ENCODE measurements around the gene SPAG8.

The SPAG8 gene

GRCh38 chr9:35836595-35836994 is 24.5 kb upstream of the SPAG8 start:
- H3K4me3 ChIP-seq (ENCODE audit: insufficient read depth, low read depth, low read length) = no peak overlapping the region
- 95 to 96% methylated on average over 5 of the region's 5 CpGs for WGBS, 2 experiments
- no peak overlapping the region for H3K27ac ChIP-seq (ENCODE audit: insufficient read depth, low read depth, low read length, poor library complexity, severe bottlenecking)
- H3K4me1 ChIP-seq (ENCODE audit: control insufficient read depth, insufficient read depth, low read length) = no peaks in the 10 kb centered on the region
- H3K9me3 ChIP-seq (ENCODE audit: control insufficient read depth, low read length) = no peaks in the 10 kb centered on the region
- no peaks in the 10 kb centered on the region for H3K36me3 ChIP-seq (ENCODE audit: control insufficient read depth, insufficient read depth, low read length)
- H3K27me3 ChIP-seq (ENCODE audit: control insufficient read depth, insufficient read depth, low read length, poor library complexity, severe bottlenecking) = no peaks in the 10 kb centered on the region

- no peaks in the 10 kb centered on the region for H3K36me3 ChIP-seq (ENCODE audit: control insufficient read depth, insufficient read depth, low read length)
- no peak overlapping the region for H3K4me3 ChIP-seq (ENCODE audit: insufficient read depth, low read depth, low read length)
- H3K27me3 ChIP-seq (ENCODE audit: control insufficient read depth, insufficient read depth, low read length, poor library complexity, severe bottlenecking) = no peaks in the 10 kb centered on the region
- 92 to 93% methylated on average over 2 of the region's 2 CpGs for WGBS, 2 experiments
- no peaks in the 10 kb centered on the region for H3K4me1 ChIP-seq (ENCODE audit: control insufficient read depth, insufficient read depth, low read length)
- H3K27ac ChIP-seq (ENCODE audit: insufficient read depth, low read depth, low read length, poor library complexity, severe bottlenecking) = no peak overlapping the region
- no peaks in the 10 kb centered on the region for H3K9me3 ChIP-seq (ENCODE audit: control insufficient read depth, low read length)
These were observed 23.7 kb upstream of the SPAG8 start for GRCh38 chr9:35835766-35836165.

- WGBS, 2 experiments = 86 to 89% methylated on average over 3 of the region's 3 CpGs
- Histone ChIP-seq H3K27ac (ENCODE audit: insufficient read depth, low read depth, low read length, poor library complexity, severe bottlenecking) (no peak overlapping the region), H3K4me1 (ENCODE audit: control insufficient read depth, insufficient read depth, low read length) (no peaks in the 10 kb centered on the region), H3K36me3 (ENCODE audit: control insufficient read depth, insufficient read depth, low read length) (no peaks in the 10 kb centered on the region), H3K27me3 (ENCODE audit: control insufficient read depth, insufficient read depth, low read length, poor library complexity, severe bottlenecking) (no peaks in the 10 kb centered on the region), H3K4me3 (ENCODE audit: insufficient read depth, low read depth, low read length) (no peak overlapping the region), H3K9me3 (ENCODE audit: control insufficient read depth, low read length) (no peaks in the 10 kb centered on the region)
These were observed 23.2 kb upstream of the SPAG8 start for GRCh38 chr9:35835216-35835632.

GRCh38 chr9:35834260-35835215 is 22.5 kb upstream of the SPAG8 start:
- no peaks in the 10 kb centered on the region for H3K9me3 ChIP-seq (ENCODE audit: control insufficient read depth, low read length)
- WGBS, 2 experiments = 92% methylated on average over 14 of the region's 14 CpGs
- H3K4me3 ChIP-seq (ENCODE audit: insufficient read depth, low read depth, low read length) = no peak overlapping the region
- no peaks in the 10 kb centered on the region for H3K27me3 ChIP-seq (ENCODE audit: control insufficient read depth, insufficient read depth, low read length, poor library complexity, severe bottlenecking)
- no peak overlapping the region for H3K27ac ChIP-seq (ENCODE audit: insufficient read depth, low read depth, low read length, poor library complexity, severe bottlenecking)
- no peaks in the 10 kb centered on the region for H3K36me3 ChIP-seq (ENCODE audit: control insufficient read depth, insufficient read depth, low read length)
- H3K4me1 ChIP-seq (ENCODE audit: control insufficient read depth, insufficient read depth, low read length) = peaks cover 6% of the 10 kb centered on the region

- no peak overlapping the region for H3K4me3 ChIP-seq (ENCODE audit: insufficient read depth, low read depth, low read length)
- WGBS, 2 experiments = 88 to 94% methylated on average over 5 of the region's 5 CpGs
- H3K27ac ChIP-seq (ENCODE audit: insufficient read depth, low read depth, low read length, poor library complexity, severe bottlenecking) = no peak overlapping the region
These were observed 20.8 kb upstream of the SPAG8 start for GRCh38 chr9:35832814-35833213.

GRCh38 chr9:35831040-35831439 is 19.0 kb upstream of the SPAG8 start:
- Histone ChIP-seq H3K4me1 (ENCODE audit: control insufficient read depth, insufficient read depth, low read length) (peaks cover 10% of the 10 kb centered on the region), H3K36me3 (ENCODE audit: control insufficient read depth, insufficient read depth, low read length) (no peaks in the 10 kb centered on the region), H3K27ac (ENCODE audit: insufficient read depth, low read depth, low read length, poor library complexity, severe bottlenecking) (no peak overlapping the region), H3K4me3 (ENCODE audit: insufficient read depth, low read depth, low read length) (no peak overlapping the region), H3K9me3 (ENCODE audit: control insufficient read depth, low read length) (no peaks in the 10 kb centered on the region), H3K27me3 (ENCODE audit: control insufficient read depth, insufficient read depth, low read length, poor library complexity, severe bottlenecking) (no peaks in the 10 kb centered on the region)
- WGBS, 2 experiments = 90 to 94% methylated on average over 4 of the region's 4 CpGs

More at GRCh38 chr9:35832814-35833213, 20.8 kb upstream of the SPAG8 start:
- H3K4me1 ChIP-seq (ENCODE audit: control insufficient read depth, insufficient read depth, low read length) = peaks cover 10% of the 10 kb centered on the region
- H3K27me3 ChIP-seq (ENCODE audit: control insufficient read depth, insufficient read depth, low read length, poor library complexity, severe bottlenecking) = no peaks in the 10 kb centered on the region
- no peaks in the 10 kb centered on the region for H3K36me3 ChIP-seq (ENCODE audit: control insufficient read depth, insufficient read depth, low read length)
- H3K9me3 ChIP-seq (ENCODE audit: control insufficient read depth, low read length) = no peaks in the 10 kb centered on the region

GRCh38 chr9:35829764-35830096 is 17.7 kb upstream of the SPAG8 start:
- 41 to 51% methylated on average over 2 of the region's 2 CpGs for WGBS, 2 experiments

DNA sequence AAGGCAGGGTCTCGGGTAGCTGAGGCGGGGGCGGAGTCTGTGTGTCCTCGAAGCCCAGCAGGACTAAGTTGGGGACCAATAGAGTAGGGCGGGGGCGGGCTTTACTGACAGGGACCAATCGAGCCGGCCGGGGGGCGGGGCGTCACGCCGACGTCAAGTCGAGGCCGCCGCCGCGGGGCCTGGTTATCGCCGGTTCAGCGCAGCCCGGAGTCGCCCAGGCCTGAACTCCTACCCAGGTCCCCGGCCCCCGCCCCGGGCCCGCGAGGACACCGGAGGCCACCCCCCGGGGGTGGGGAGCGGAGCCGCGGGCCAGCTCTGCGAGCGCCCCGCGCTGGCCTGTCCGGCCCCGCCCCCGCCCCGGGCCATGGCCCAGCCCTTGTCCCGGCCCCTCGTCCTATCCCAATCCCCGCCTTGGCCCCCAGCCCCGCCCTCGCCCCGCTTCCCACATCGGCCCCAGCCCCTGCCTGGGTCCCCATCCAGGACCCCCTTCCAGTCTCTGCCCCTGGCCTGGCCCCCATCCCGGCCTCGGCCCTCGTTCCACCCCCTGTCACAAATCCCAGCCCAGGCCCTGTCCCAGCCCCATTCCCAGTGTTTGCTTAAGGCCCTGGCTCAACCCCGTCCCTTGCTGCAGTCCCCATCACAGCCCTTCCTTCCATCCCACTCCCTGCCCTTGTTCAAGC is 17.2 kb upstream of the SPAG8 start, which contains the start of gene TMEM8B:
TMEM8B (plus strand) TSS at position 145 of the 680 bp plus-strand sequence; CDS start at position 365, 220 bp downstream.
- no peaks in the 10 kb centered on the region for H3K9me3 ChIP-seq (ENCODE audit: control insufficient read depth, low read length)
- peak within 1 kb of the TSS; percentile 63 for H3K4me3 ChIP-seq (ENCODE audit: insufficient read depth, low read depth, low read length)
- peaks cover 10% of the 10 kb centered on the region for H3K4me1 ChIP-seq (ENCODE audit: control insufficient read depth, insufficient read depth, low read length)
- WGBS, 2 experiments = 0 to 1% methylated on average over 53 of the region's 53 CpGs
- H3K27me3 ChIP-seq (ENCODE audit: control insufficient read depth, insufficient read depth, low read length, poor library complexity, severe bottlenecking) = no peaks in the 10 kb centered on the region
- no peaks in the 10 kb centered on the region for H3K36me3 ChIP-seq (ENCODE audit: control insufficient read depth, insufficient read depth, low read length)
- H3K27ac ChIP-seq (ENCODE audit: insufficient read depth, low read depth, low read length, poor library complexity, severe bottlenecking) = peak within 1 kb of the TSS; percentile 68

More at GRCh38 chr9:35829764-35830096, 17.7 kb upstream of the SPAG8 start:
- Histone ChIP-seq H3K36me3 (ENCODE audit: control insufficient read depth, insufficient read depth, low read length) (no peaks in the 10 kb centered on the region), H3K27ac (ENCODE audit: insufficient read depth, low read depth, low read length, poor library complexity, severe bottlenecking) (no peak overlapping the region), H3K4me1 (ENCODE audit: control insufficient read depth, insufficient read depth, low read length) (peaks cover 10% of the 10 kb centered on the region), H3K27me3 (ENCODE audit: control insufficient read depth, insufficient read depth, low read length, poor library complexity, severe bottlenecking) (no peaks in the 10 kb centered on the region), H3K9me3 (ENCODE audit: control insufficient read depth, low read length) (no peaks in the 10 kb centered on the region), H3K4me3 (ENCODE audit: insufficient read depth, low read depth, low read length) (peak overlapping the region; percentile 63)

DNA sequence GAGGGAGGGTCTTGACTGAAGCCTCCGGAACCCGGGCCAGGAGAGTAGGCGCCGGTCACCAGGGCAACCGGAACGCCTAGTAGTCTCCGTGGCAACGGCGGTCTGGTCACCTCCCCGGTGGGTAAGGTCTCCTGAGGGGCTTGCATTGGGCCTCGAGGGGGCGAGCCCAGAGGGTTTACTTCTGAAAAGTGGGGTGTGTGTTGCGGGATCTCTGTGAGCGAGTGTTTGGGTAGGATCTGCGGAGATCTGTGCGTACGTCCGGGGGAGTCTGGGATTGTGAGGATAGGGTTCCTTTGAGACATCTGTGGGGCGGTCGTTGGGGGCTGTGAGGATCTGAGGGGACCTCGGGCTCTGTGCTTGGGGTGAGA is 16.6 kb upstream of the SPAG8 start, which contains the start of gene FAM221B:
FAM221B (minus strand) TSS at position 17 of the 368 bp plus-strand sequence. CDS start 2,571 bp downstream, outside the sequence.
- peaks cover 10% of the 10 kb centered on the region for H3K4me1 ChIP-seq (ENCODE audit: control insufficient read depth, insufficient read depth, low read length)
- 7 to 12% methylated on average over 21 of the region's 21 CpGs for WGBS, 2 experiments
- H3K27ac ChIP-seq (ENCODE audit: insufficient read depth, low read depth, low read length, poor library complexity, severe bottlenecking) = peak within 1 kb of the TSS; percentile 68
- no peaks in the 10 kb centered on the region for H3K27me3 ChIP-seq (ENCODE audit: control insufficient read depth, insufficient read depth, low read length, poor library complexity, severe bottlenecking)
- H3K4me3 ChIP-seq (ENCODE audit: insufficient read depth, low read depth, low read length) = peak within 1 kb of the TSS; percentile 63
- H3K9me3 ChIP-seq (ENCODE audit: control insufficient read depth, low read length) = no peaks in the 10 kb centered on the region
- no peaks in the 10 kb centered on the region for H3K36me3 ChIP-seq (ENCODE audit: control insufficient read depth, insufficient read depth, low read length)

- H3K4me1 ChIP-seq (ENCODE audit: control insufficient read depth, insufficient read depth, low read length) = peaks cover 10% of the 10 kb centered on the region
- H3K27me3 ChIP-seq (ENCODE audit: control insufficient read depth, insufficient read depth, low read length, poor library complexity, severe bottlenecking) = no peaks in the 10 kb centered on the region
- no peaks in the 10 kb centered on the region for H3K36me3 ChIP-seq (ENCODE audit: control insufficient read depth, insufficient read depth, low read length)
- no peak overlapping the region for H3K27ac ChIP-seq (ENCODE audit: insufficient read depth, low read depth, low read length, poor library complexity, severe bottlenecking)
- no peaks in the 10 kb centered on the region for H3K9me3 ChIP-seq (ENCODE audit: control insufficient read depth, low read length)
- 96 to 100% methylated on average over 2 to 3 of the region's 3 CpGs for WGBS, 2 experiments
- H3K4me3 ChIP-seq (ENCODE audit: insufficient read depth, low read depth, low read length) = no peak overlapping the region
These were observed 15.4 kb upstream of the SPAG8 start for GRCh38 chr9:35827486-35827885.

Measured in ectodermal cell (in vitro differentiated cells).